HepG2 (cell line): ENCODE results near the gene EXOC3.

Experiments
- CHD2 ChIP-seq: IDR thresholded peaks from 2 replicates; pipeline ENCODE4 v1.6.1; 2011; ENCODE audit warnings: low read depth, low read length, improper control_type of control experiment
- CTCF ChIP-seq: sonication (generic); formaldehyde crosslinking; IDR thresholded peaks from 2 replicates; pipeline ENCODE4 v1.5.0; 2020; ENCODE audit warnings: mild to moderate bottlenecking, missing genetic modification reagents, moderate library complexity
- DR1 ChIP-seq: sonication (generic); formaldehyde crosslinking; IDR thresholded peaks from 2 replicates; pipeline ENCODE4 v1.8.0; 2021; ENCODE audit warnings: mild to moderate bottlenecking, missing genetic modification reagents, inconsistent platforms
- FOXK1 ChIP-seq: sonication (generic); formaldehyde crosslinking; IDR thresholded peaks from 2 replicates; pipeline ENCODE4 v1.4.0; 2020; ENCODE audit warnings: low read depth, missing genetic modification reagents, borderline replicate concordance
- TAF1 ChIP-seq: sonication (generic); formaldehyde crosslinking; IDR thresholded peaks from 2 replicates; pipeline ENCODE4 v1.4.0; 2020; ENCODE audit warnings: missing genetic modification reagents
- ZBTB8A ChIP-seq: sonication (generic); formaldehyde crosslinking; IDR thresholded peaks from 2 replicates; pipeline ENCODE4 v1.4.0; 2020; ENCODE audit warnings: mild to moderate bottlenecking, low read depth, missing genetic modification reagents, borderline replicate concordance
- ZNF557 ChIP-seq: sonication (generic); formaldehyde crosslinking; IDR thresholded peaks from 2 replicates; pipeline ENCODE4 v1.4.0; 2020; ENCODE audit warnings: missing genetic modification reagents
- TF ChIP-seq, protein P1 (sequence below): sonication (generic); formaldehyde crosslinking; IDR thresholded peaks from 2 replicates; pipeline ENCODE4 v1.4.0; 2020; ENCODE audit warnings: low read depth, missing genetic modification reagents
- TF ChIP-seq, protein P2 (sequence below): IDR thresholded peaks from 2 replicates; pipeline ENCODE4 v1.6.1; 2012; ENCODE audit warnings: inconsistent platforms

GRCh38 chr5:463952-464351 lies 21.0 kb downstream of the EXOC3 start:
- TF ChIP-seq, protein P1, sequence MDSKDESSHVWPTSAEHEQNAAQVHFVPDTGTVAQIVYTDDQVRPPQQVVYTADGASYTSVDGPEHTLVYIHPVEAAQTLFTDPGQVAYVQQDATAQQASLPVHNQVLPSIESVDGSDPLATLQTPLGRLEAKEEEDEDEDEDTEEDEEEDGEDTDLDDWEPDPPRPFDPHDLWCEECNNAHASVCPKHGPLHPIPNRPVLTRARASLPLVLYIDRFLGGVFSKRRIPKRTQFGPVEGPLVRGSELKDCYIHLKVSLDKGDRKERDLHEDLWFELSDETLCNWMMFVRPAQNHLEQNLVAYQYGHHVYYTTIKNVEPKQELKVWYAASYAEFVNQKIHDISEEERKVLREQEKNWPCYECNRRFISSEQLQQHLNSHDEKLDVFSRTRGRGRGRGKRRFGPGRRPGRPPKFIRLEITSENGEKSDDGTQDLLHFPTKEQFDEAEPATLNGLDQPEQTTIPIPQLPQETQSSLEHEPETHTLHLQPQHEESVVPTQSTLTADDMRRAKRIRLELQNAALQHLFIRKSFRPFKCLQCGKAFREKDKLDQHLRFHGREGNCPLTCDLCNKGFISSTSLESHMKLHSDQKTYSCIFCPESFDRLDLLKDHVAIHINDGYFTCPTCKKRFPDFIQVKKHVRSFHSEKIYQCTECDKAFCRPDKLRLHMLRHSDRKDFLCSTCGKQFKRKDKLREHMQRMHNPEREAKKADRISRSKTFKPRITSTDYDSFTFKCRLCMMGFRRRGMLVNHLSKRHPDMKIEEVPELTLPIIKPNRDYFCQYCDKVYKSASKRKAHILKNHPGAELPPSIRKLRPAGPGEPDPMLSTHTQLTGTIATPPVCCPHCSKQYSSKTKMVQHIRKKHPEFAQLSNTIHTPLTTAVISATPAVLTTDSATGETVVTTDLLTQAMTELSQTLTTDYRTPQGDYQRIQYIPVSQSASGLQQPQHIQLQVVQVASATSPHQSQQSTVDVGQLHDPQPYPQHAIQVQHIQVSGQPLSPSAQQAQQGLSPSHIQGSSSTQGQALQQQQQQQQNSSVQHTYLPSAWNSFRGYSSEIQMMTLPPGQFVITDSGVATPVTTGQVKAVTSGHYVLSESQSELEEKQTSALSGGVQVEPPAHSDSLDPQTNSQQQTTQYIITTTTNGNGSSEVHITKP (CRISPR knock-in tag) = no peak
- no peak for TF ChIP-seq TAF1
- TF ChIP-seq CHD2 = no peak
- no peak for TF ChIP-seq ZNF557 (CRISPR knock-in tag)
- TF ChIP-seq FOXK1 (CRISPR knock-in tag) = no peak
- TF ChIP-seq ZBTB8A = no peak
- no peak for TF ChIP-seq CTCF (CRISPR knock-in tag)
- no peak for TF ChIP-seq DR1 (CRISPR knock-in tag)
- TF ChIP-seq, protein P2, sequence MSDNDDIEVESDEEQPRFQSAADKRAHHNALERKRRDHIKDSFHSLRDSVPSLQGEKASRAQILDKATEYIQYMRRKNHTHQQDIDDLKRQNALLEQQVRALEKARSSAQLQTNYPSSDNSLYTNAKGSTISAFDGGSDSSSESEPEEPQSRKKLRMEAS = no peak
